Measurements from ENCODE around the gene ASTN2.

ASTN2 gene

GRCh38 chr9:117239428-117239827 lies 175.4 kb downstream of the ASTN2 start:
- no peak for DNase-seq

- no peak for DNase-seq
These were observed 180.8 kb downstream of the ASTN2 start for GRCh38 chr9:117234103-117234502.

GRCh38 chr9:117233016-117233415 lies 181.8 kb downstream of the ASTN2 start:
- no peak for DNase-seq

- no peak for DNase-seq
These were observed 182.6 kb downstream of the ASTN2 start for GRCh38 chr9:117232281-117232680.

- no peak for DNase-seq
These were observed 183.8 kb downstream of the ASTN2 start for GRCh38 chr9:117231012-117231411.

GRCh38 chr9:117224695-117225094 lies 190.2 kb downstream of the ASTN2 start:
- DNase-seq: no peak

- no peak for DNase-seq
These were observed 195.9 kb downstream of the ASTN2 start for GRCh38 chr9:117218951-117219350.

- DNase-seq: no peak
These were observed 200.4 kb downstream of the ASTN2 start for GRCh38 chr9:117214416-117214815.

- no peak for DNase-seq
These were observed 203.6 kb downstream of the ASTN2 start for GRCh38 chr9:117211280-117211679.

- no peak for DNase-seq
These were observed 209.1 kb downstream of the ASTN2 start for GRCh38 chr9:117205806-117206205.

GRCh38 chr9:117204971-117205370 lies 209.9 kb downstream of the ASTN2 start:
- no peak for DNase-seq

GRCh38 chr9:117191504-117192261 lies 223.2 kb downstream of the ASTN2 start:
- no peak for DNase-seq

GRCh38 chr9:117189121-117189520 lies 225.7 kb downstream of the ASTN2 start:
- no peak for DNase-seq

GRCh38 chr9:117188394-117188793 lies 226.5 kb downstream of the ASTN2 start:
- DNase-seq: no peak

- DNase-seq: no peak
These were observed 227.4 kb downstream of the ASTN2 start for GRCh38 chr9:117187498-117187897.

GRCh38 chr9:117184173-117184572 lies 230.7 kb downstream of the ASTN2 start:
- no peak for DNase-seq

GRCh38 chr9:117182046-117182445 lies 232.8 kb downstream of the ASTN2 start:
- no peak for DNase-seq

GRCh38 chr9:117180896-117181445 lies 233.9 kb downstream of the ASTN2 start:
- no peak for DNase-seq

GRCh38 chr9:117178596-117179375 lies 236.1 kb downstream of the ASTN2 start:
- no peak for DNase-seq

GRCh38 chr9:117170567-117170966 lies 244.3 kb downstream of the ASTN2 start:
- DNase-seq: no peak

- no peak for DNase-seq
These were observed 245.7 kb downstream of the ASTN2 start for GRCh38 chr9:117169089-117169621.

GRCh38 chr9:117164512-117164911 lies 250.3 kb downstream of the ASTN2 start:
- no peak for DNase-seq

- no peak for DNase-seq
These were observed 254.6 kb downstream of the ASTN2 start for GRCh38 chr9:117160254-117160653.

Data from SW 1271 (cell line).